Panc1 (cell line): ENCODE results near the gene SLCO2A1. TPM values are rescaled to one million over a fixed set of nuclear protein-coding genes. Genes with fewer than 3 reads are reported as not detected.

Experiments used
- ATAC-seq: fragments of 200-7000 bp; cut with Tn5 transposase; 2 replicates; pipeline ENCODE4 v1.9.1; 2020; ENCODE audit warnings: mild to moderate bottlenecking, moderate library complexity
- BruUV-seq: library from RNA; stranded (reverse); fragments of 400-500 nt; replicated peaks from 2 replicates; lab custom pipeline; 2021; lab: Mats Ljungman, UMichigan
- CTCF ChIA-PET: fragments of 300-600 bp; sonication (Branson Sonifier 250); formaldehyde crosslinking; loops from one replicate; lab custom pipeline; 2022; ENCODE audit warnings: antibody characterized with exemption; lab: Charles Lee
- POLR2A ChIA-PET: fragments of 300-600 bp; sonication (Branson Sonifier 250); formaldehyde crosslinking; loops from one replicate; lab custom pipeline; 2022; ENCODE audit warnings: antibody characterized with exemption; lab: Charles Lee
- DNase-seq: peaks from one replicate; pipeline ENCODE4 v3.0.0-alpha.2; 2010; ENCODE audit warnings: low read depth, low spot score
- H3K27ac ChIP-seq: 2 replicates; pipeline ENCODE4 v1.5.1; 2011; ENCODE audit warnings: mild to moderate bottlenecking, low read length, inconsistent platforms
- H3K27me3 ChIP-seq: fragments of 200-500 bp; sonication (Bioruptor generic); 2 replicates; pipeline ENCODE4 v1.6.0; 2014; ENCODE audit warnings: low read length, inconsistent platforms; ENCODE audit not compliant: control insufficient read depth, insufficient read depth
- H3K36me3 ChIP-seq: fragments of 200-500 bp; sonication (Bioruptor generic); 2 replicates; pipeline ENCODE4 v1.5.1; 2014; ENCODE audit warnings: inconsistent platforms, mild to moderate bottlenecking, low read length, moderate library complexity; ENCODE audit not compliant: control insufficient read depth, insufficient read depth
- H3K4me1 ChIP-seq: 2 replicates; pipeline ENCODE4 v1.5.1; 2011; ENCODE audit warnings: inconsistent platforms, mild to moderate bottlenecking, low read length, moderate library complexity; ENCODE audit not compliant: control insufficient read depth, insufficient read depth
- H3K4me3 ChIP-seq, 2 experiments: 2 replicates each; pipeline ENCODE4 v1.5.1; 2011 to 2012; ENCODE audit warnings: low read depth in 2 of 2, low read length in 2 of 2, mild to moderate bottlenecking in 2 of 2, inconsistent platforms in 1 of 2, moderate library complexity in 1 of 2
- H3K9me3 ChIP-seq: fragments of 200-500 bp; sonication (Bioruptor generic); 2 replicates; pipeline ENCODE4 v1.5.1; 2014; ENCODE audit warnings: low read depth, mild to moderate bottlenecking, inconsistent platforms, low read length, moderate library complexity; ENCODE audit not compliant: control insufficient read depth, insufficient read depth
- CTCF ChIP-seq: fragments of 450-650 bp; IDR thresholded peaks from 2 replicates; pipeline ENCODE4 v1.5.1; 2017; ENCODE audit warnings: mild to moderate bottlenecking
- POLR2AphosphoS5 ChIP-seq: IDR thresholded peaks from 2 replicates; pipeline ENCODE4 v1.6.1; 2012; ENCODE audit warnings: mild to moderate bottlenecking, low read depth, low read length, moderate library complexity
- REST ChIP-seq, 2 experiments: IDR thresholded peaks; 2 replicates each; pipeline ENCODE4 v1.6.1; 2011 to 2012; ENCODE audit warnings: low read depth in 2 of 2, control low read depth in 1 of 2, low read length in 1 of 2, mild to moderate bottlenecking in 1 of 2, moderate library complexity in 1 of 2; ENCODE audit not compliant: insufficient read depth in 1 of 2
- SIN3A ChIP-seq: IDR thresholded peaks from 2 replicates; pipeline ENCODE4 v1.6.1; 2012; ENCODE audit warnings: low read depth, mild to moderate bottlenecking, low read length, moderate library complexity, borderline replicate concordance; ENCODE audit not compliant: insufficient read depth
- TCF7L2 ChIP-seq: IDR thresholded peaks from 2 replicates; pipeline ENCODE4 v1.6.1; 2011; ENCODE audit warnings: mild to moderate bottlenecking, low read depth, low read length, inconsistent platforms
- in situ Hi-C: cut with HindIII; loops from 2 replicates; pipeline ENCODE4 v1.10.0; 2016; ENCODE audit warnings: low sequenced_read_pairs, low pct_unique_long_range_greater_than_20kb
- intact Hi-C: fragments of 100-400 bp; cut with micrococcal nuclease; formaldehyde crosslinking; loops from one replicate; pipeline ENCODE4 v1.10.0; 2022; ENCODE audit not compliant: unreplicated experiment
- total RNA-seq: library from RNA; stranded (reverse); gene quantifications from one replicate; pipeline ENCODE4 v1.2.1, GENCODE V29; 2021; ENCODE audit not compliant: unreplicated experiment

SLCO2A1 gene
- total RNA-seq, 1 experiment from 2014 or later: 0.62 TPM

GRCh38 chr3:134075568-134075825, 45.8 kb upstream of the SLCO2A1 start:
- TF ChIP-seq TCF7L2: no peak
- TF ChIP-seq CTCF: no peak
- no peak for TF ChIP-seq POLR2AphosphoS5
- TF ChIP-seq REST (IDR thresholded peaks at IDR 0.05; ENCODE audit: insufficient read depth in 1 of 2, low read depth in 2 of 2, low read length in 1 of 2): no peak
- no peak for TF ChIP-seq SIN3A
- ATAC-seq (no peak), DNase-seq (no peak)
- in situ Hi-C loops (no loop called here), intact Hi-C loops (no loop called here)
- no peaks in the 10 kb centered on the region for H3K36me3 ChIP-seq
- peaks cover 10% of the 10 kb centered on the region for H3K9me3 ChIP-seq
- H3K4me3 ChIP-seq: no peak overlapping the region
- H3K27me3 ChIP-seq: no peaks in the 10 kb centered on the region
- no peak overlapping the region for H3K27ac ChIP-seq
- ChIA-PET CTCF (no interaction called here), POLR2A (no interaction called here)
- no peaks in the 10 kb centered on the region for H3K4me1 ChIP-seq
- no TSS peak for BruUV-seq

GRCh38 chr3:134074790-134075567, 45.3 kb upstream of the SLCO2A1 start:
- CTCF ChIA-PET: no interaction called here
- POLR2A ChIA-PET: no interaction called here
- intact Hi-C loops: no loop called here
- Histone ChIP-seq H3K27me3 (no peaks in the 10 kb centered on the region), H3K36me3 (no peaks in the 10 kb centered on the region), H3K27ac (no peak overlapping the region), H3K4me1 (no peaks in the 10 kb centered on the region), H3K9me3 (peaks cover 5% of the 10 kb centered on the region), H3K4me3 (no peak overlapping the region)
- DNase-seq (no peak), ATAC-seq (no peak)
- no peak for TF ChIP-seq TCF7L2
- no peak for TF ChIP-seq POLR2AphosphoS5
- TF ChIP-seq CTCF: no peak
- no peak for TF ChIP-seq SIN3A
- no peak for TF ChIP-seq REST (IDR thresholded peaks at IDR 0.05; ENCODE audit: insufficient read depth in 1 of 2, low read depth in 2 of 2, low read length in 1 of 2)
- BruUV-seq: no TSS peak
- in situ Hi-C loops: no loop called here
